ENCODE measurements around the gene IMMP2L.

The IMMP2L gene

DNA sequence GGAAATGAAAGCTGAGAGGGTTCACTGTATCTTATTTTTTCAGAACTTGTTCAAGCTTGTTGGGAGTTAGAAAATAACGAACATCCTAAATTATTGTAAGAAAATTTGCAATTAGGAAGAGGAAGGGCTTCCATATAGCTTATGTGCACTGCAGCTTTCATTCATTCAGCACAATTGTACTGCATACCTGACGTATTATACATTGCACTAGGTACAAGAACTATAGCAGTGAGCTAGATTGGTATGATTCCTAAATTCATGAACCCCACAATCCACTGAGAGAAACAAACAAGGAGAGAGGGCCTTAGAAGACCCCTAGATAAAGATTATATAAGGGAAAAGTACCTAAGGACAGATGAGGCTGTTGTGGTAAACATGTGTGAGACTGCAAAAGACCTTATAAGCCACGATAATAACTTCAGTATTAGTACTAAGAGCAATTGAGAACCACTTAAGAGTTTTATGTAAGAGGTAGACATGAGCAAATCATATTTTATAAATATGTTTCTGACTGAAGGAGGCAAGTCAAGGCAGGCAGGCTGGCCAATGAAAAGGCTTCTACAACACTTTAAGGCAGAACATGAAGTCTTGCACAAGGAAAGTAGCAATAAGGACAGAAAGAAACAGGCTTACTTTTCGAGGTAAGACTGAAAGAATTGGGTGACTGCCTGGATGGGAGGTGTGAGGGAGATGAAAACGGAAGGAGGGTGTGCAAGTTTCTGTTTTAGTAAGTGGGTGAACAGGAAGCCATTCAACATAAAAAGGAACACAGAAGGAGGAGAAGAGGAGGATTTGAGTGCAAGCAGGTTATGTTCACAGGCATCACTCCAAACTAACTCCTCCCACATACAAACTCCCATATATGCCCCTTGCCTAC is 549.3 kb downstream of the IMMP2L start:
- Histone ChIP-seq H3K9me3 (ENCODE audit: control insufficient read depth, insufficient read depth, low read depth, low read length) (no peaks in the 10 kb centered on the region), H3K27ac (ENCODE audit: low read depth, low read length) (no peak overlapping the region), H3K4me3 (ENCODE audit: low read depth, low read length) (no peak overlapping the region), H3K4me1 (ENCODE audit: control insufficient read depth, insufficient read depth, low read length) (no peaks in the 10 kb centered on the region), H3K27me3 (ENCODE audit: control insufficient read depth, insufficient read depth, low read length) (no peaks in the 10 kb centered on the region), H3K36me3 (ENCODE audit: control insufficient read depth, insufficient read depth, low read length) (no peaks in the 10 kb centered on the region), H3K9ac (ENCODE audit: low read length) (no peak overlapping the region)

DNA sequence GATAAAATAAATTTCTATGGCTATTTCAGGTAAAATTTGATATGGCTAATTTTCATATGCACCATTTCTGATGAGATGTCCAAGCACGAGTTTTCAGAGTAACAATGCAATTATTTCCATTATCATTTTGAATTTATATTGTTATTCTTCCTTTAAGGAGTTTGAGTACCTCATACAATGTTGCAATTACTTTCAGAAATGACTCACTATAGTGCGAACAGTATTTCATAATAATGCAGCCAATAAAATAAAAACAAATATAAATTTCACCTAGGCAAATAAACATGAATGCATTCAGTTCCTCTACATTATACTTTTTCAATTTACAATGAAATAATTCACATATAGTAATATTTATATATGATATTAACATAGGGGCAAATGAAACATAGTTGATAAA is 550.1 kb downstream of the IMMP2L start:
- no peaks in the 10 kb centered on the region for H3K36me3 ChIP-seq (ENCODE audit: control insufficient read depth, insufficient read depth, low read length)
- no peak overlapping the region for H3K9ac ChIP-seq (ENCODE audit: low read length)
- no peaks in the 10 kb centered on the region for H3K4me1 ChIP-seq (ENCODE audit: control insufficient read depth, insufficient read depth, low read length)
- H3K9me3 ChIP-seq (ENCODE audit: control insufficient read depth, insufficient read depth, low read depth, low read length) = no peaks in the 10 kb centered on the region
- H3K27me3 ChIP-seq (ENCODE audit: control insufficient read depth, insufficient read depth, low read length) = no peaks in the 10 kb centered on the region
- H3K27ac ChIP-seq (ENCODE audit: low read depth, low read length) = no peak overlapping the region
- no peak overlapping the region for H3K4me3 ChIP-seq (ENCODE audit: low read depth, low read length)

DNA sequence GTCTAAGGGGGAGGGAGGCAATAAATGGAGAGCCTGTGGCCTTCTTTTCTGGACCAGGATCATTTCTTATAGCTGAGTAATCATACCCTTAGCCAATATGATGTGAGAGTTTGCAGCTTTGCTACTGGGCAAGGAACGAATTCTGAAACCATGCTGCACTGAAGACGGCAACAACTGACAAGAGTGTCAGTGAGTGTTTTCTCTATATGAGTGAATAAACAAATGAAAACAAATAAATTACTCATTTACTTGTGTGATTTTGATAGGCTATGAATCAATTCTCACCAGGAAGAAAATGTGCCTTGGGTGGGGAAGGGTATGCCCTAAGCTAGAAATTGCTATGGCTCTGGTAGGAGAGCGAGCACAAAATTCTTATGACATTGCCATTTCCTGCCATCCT is 550.8 kb downstream of the IMMP2L start:
- no peaks in the 10 kb centered on the region for H3K4me1 ChIP-seq (ENCODE audit: control insufficient read depth, insufficient read depth, low read length)
- no peak overlapping the region for H3K9ac ChIP-seq (ENCODE audit: low read length)
- no peak overlapping the region for H3K4me3 ChIP-seq (ENCODE audit: low read depth, low read length)
- H3K27ac ChIP-seq (ENCODE audit: low read depth, low read length) = no peak overlapping the region
- no peaks in the 10 kb centered on the region for H3K9me3 ChIP-seq (ENCODE audit: control insufficient read depth, insufficient read depth, low read depth, low read length)
- H3K36me3 ChIP-seq (ENCODE audit: control insufficient read depth, insufficient read depth, low read length) = no peaks in the 10 kb centered on the region
- H3K27me3 ChIP-seq (ENCODE audit: control insufficient read depth, insufficient read depth, low read length) = no peaks in the 10 kb centered on the region

DNA sequence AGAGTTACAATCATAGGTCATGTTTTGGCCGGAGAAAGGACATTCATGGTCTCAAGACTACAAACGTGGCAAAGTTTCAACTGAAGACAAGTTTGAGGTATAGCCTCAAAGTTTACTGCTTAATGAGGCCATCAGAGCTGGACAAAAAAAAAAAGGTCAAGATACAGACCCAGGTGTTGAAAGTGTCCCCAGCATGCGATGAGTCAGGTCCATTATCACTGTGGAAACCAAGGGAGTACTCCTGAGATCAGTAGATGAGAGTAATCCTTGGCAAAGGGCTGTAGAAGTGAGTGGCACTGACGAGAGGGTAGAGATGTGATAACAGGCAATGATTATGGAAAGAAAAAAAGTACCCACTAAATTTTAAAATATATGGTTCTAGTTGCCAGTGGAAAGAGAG is 551.5 kb downstream of the IMMP2L start:
- no peaks in the 10 kb centered on the region for H3K4me1 ChIP-seq (ENCODE audit: control insufficient read depth, insufficient read depth, low read length)
- H3K9ac ChIP-seq (ENCODE audit: low read length) = no peak overlapping the region
- no peak overlapping the region for H3K27ac ChIP-seq (ENCODE audit: low read depth, low read length)
- H3K36me3 ChIP-seq (ENCODE audit: control insufficient read depth, insufficient read depth, low read length) = no peaks in the 10 kb centered on the region
- H3K9me3 ChIP-seq (ENCODE audit: control insufficient read depth, insufficient read depth, low read depth, low read length) = no peaks in the 10 kb centered on the region
- H3K27me3 ChIP-seq (ENCODE audit: control insufficient read depth, insufficient read depth, low read length) = no peaks in the 10 kb centered on the region
- H3K4me3 ChIP-seq (ENCODE audit: low read depth, low read length) = no peak overlapping the region

DNA sequence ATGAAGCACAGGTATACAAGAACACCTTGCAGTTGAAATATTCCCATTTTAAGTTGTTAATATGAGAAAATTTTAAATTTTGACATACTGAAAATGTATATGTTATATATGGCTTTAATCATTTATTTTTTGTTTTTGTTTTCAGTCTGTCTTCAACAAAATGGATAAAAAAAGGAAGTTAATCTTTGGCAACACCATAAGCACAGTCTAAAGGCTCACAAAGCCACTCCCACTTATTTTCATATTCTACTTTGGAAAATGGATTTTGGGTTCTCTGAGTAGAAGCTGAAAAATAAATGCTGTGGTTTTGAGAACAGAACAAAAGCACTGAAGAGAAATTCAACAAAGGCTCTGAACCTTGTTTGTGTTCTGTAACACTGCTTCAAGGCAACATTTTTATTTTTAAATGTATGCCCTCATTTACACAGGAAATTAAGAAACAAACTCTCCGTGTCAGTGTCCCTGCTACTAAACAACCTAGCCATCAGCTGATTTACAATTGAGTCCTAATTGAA is 552.7 kb downstream of the IMMP2L start:
- H3K27ac ChIP-seq (ENCODE audit: low read depth, low read length) = no peak overlapping the region
- H3K9me3 ChIP-seq (ENCODE audit: control insufficient read depth, insufficient read depth, low read depth, low read length) = no peaks in the 10 kb centered on the region
- H3K9ac ChIP-seq (ENCODE audit: low read length) = no peak overlapping the region

DNA sequence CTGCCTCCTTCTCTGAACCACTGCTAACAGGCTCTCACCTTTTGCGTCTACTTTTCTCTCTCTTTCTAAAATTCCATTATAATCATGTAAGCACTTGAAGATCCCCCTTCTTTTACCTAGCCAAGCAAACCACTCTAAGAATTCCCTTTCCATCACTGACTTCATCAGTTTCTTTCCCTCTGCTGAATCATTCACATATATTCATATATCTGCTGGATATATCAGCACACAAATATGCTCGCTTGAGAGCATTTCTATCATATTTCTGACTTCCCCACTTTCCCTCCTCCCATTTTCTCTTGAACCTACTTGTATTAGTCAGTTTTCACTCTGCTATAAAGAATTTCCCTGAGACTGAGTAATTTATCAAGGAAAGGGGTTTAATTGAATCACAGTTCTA is 555.6 kb downstream of the IMMP2L start:
- no peaks in the 10 kb centered on the region for H3K36me3 ChIP-seq (ENCODE audit: control insufficient read depth, insufficient read depth, low read length)
- no peaks in the 10 kb centered on the region for H3K4me1 ChIP-seq (ENCODE audit: control insufficient read depth, insufficient read depth, low read length)
- H3K27me3 ChIP-seq (ENCODE audit: control insufficient read depth, insufficient read depth, low read length) = no peaks in the 10 kb centered on the region
- H3K9ac ChIP-seq (ENCODE audit: low read length) = no peak overlapping the region
- H3K9me3 ChIP-seq (ENCODE audit: control insufficient read depth, insufficient read depth, low read depth, low read length) = no peaks in the 10 kb centered on the region
- H3K27ac ChIP-seq (ENCODE audit: low read depth, low read length) = no peak overlapping the region
- no peak overlapping the region for H3K4me3 ChIP-seq (ENCODE audit: low read depth, low read length)

More for the DNA sequence above, 552.7 kb downstream of the IMMP2L start:
- H3K4me3 ChIP-seq (ENCODE audit: low read depth, low read length) = no peak overlapping the region
- H3K4me1 ChIP-seq (ENCODE audit: control insufficient read depth, insufficient read depth, low read length) = no peaks in the 10 kb centered on the region
- H3K36me3 ChIP-seq (ENCODE audit: control insufficient read depth, insufficient read depth, low read length) = no peaks in the 10 kb centered on the region
- H3K27me3 ChIP-seq (ENCODE audit: control insufficient read depth, insufficient read depth, low read length) = no peaks in the 10 kb centered on the region

DNA sequence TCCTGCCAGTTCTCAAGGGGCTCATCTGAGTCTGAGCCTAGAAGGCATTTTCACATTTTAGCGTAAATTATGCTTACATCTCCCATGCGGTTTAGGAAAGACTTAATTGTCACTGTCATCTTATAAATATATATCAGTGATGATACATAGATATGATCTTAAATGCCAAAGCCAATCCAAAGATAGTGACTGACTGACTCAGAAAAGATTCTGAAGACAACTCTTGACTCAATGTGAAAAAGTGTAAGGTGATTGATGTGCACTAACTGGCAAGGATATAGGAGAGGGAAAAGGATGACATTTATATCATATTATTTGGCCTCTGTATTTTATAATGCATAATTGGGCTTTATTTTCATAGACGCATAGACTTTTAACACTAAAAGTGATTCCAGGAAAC is 556.3 kb downstream of the IMMP2L start:
- no peak overlapping the region for H3K27ac ChIP-seq (ENCODE audit: low read depth, low read length)
- no peaks in the 10 kb centered on the region for H3K36me3 ChIP-seq (ENCODE audit: control insufficient read depth, insufficient read depth, low read length)
- H3K9me3 ChIP-seq (ENCODE audit: control insufficient read depth, insufficient read depth, low read depth, low read length) = no peaks in the 10 kb centered on the region
- H3K9ac ChIP-seq (ENCODE audit: low read length) = no peak overlapping the region
- no peaks in the 10 kb centered on the region for H3K27me3 ChIP-seq (ENCODE audit: control insufficient read depth, insufficient read depth, low read length)
- no peaks in the 10 kb centered on the region for H3K4me1 ChIP-seq (ENCODE audit: control insufficient read depth, insufficient read depth, low read length)
- H3K4me3 ChIP-seq (ENCODE audit: low read depth, low read length) = no peak overlapping the region

DNA sequence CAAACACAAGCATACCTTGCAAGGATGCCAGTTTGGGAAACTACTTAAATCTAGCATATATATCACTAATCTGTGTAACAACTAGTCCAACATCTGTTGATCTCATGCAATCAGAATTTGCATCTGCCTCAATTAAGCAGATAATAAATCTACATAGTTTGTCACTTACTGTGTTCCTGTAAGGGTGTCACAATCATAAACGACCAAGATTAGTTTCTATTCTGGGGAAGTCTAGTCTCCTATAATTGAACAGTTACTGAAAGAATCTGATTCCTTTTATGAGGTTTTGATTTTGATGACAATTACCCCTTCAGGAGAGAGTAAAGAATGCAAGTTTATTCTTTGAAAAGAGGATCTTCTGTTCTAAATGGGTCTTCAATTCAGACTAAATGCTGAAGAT is 556.8 kb downstream of the IMMP2L start:
- Histone ChIP-seq H3K4me3 (ENCODE audit: low read depth, low read length) (no peak overlapping the region), H3K36me3 (ENCODE audit: control insufficient read depth, insufficient read depth, low read length) (no peaks in the 10 kb centered on the region), H3K9ac (ENCODE audit: low read length) (no peak overlapping the region), H3K27me3 (ENCODE audit: control insufficient read depth, insufficient read depth, low read length) (no peaks in the 10 kb centered on the region), H3K4me1 (ENCODE audit: control insufficient read depth, insufficient read depth, low read length) (no peaks in the 10 kb centered on the region), H3K9me3 (ENCODE audit: control insufficient read depth, insufficient read depth, low read depth, low read length) (no peaks in the 10 kb centered on the region), H3K27ac (ENCODE audit: low read depth, low read length) (no peak overlapping the region)

DNA sequence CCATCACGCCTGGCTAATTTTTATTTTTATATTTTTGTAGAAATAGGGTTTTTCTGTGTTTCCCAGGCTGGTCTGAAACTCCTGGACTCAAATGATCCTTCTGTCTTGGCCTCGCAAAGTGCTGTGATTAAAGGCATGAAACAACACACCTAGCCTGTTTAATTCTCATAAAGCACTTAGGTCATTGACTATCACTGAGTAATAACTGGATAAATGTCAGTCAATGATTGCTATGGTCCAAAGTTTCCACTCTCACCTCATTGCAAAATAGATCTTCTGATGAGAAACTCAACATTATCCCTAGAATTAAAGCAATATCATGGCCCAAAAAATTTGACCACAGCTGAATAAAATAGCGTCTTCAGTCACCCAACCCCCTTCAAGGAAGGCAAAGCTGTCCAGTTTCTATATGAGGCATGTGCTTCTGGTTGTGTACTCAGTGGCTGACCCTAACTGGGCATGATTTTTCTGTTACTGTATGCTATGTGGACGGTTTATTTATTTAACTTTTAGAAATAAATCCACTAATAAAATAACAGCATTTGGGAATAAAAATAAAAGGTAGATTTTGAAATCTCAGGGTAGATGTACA is 557.9 kb downstream of the IMMP2L start:
- H3K4me3 ChIP-seq (ENCODE audit: low read depth, low read length) = no peak overlapping the region
- no peaks in the 10 kb centered on the region for H3K4me1 ChIP-seq (ENCODE audit: control insufficient read depth, insufficient read depth, low read length)
- no peaks in the 10 kb centered on the region for H3K27me3 ChIP-seq (ENCODE audit: control insufficient read depth, insufficient read depth, low read length)
- no peaks in the 10 kb centered on the region for H3K36me3 ChIP-seq (ENCODE audit: control insufficient read depth, insufficient read depth, low read length)
- no peaks in the 10 kb centered on the region for H3K9me3 ChIP-seq (ENCODE audit: control insufficient read depth, insufficient read depth, low read depth, low read length)
- H3K9ac ChIP-seq (ENCODE audit: low read length) = no peak overlapping the region
- H3K27ac ChIP-seq (ENCODE audit: low read depth, low read length) = no peak overlapping the region

DNA sequence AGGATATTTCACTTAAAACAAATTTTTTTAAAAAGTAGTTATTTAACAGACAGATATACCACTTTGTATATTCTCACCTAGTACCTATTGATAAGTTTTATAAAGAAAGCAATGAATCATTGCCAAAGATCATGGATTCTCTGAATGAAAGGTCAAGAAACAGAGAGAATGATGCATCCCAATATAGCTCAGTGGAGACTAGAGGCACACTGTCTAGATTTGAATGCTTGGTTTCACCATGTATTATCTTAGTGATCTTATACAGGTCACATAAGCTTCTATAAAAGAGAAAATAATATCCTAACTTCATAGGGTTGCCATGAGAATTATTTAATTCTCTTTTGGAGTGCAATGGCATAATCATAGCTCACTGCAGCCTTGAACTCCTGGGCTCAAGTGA is 558.4 kb downstream of the IMMP2L start:
- no peaks in the 10 kb centered on the region for H3K36me3 ChIP-seq (ENCODE audit: control insufficient read depth, insufficient read depth, low read length)
- no peaks in the 10 kb centered on the region for H3K9me3 ChIP-seq (ENCODE audit: control insufficient read depth, insufficient read depth, low read depth, low read length)
- no peak overlapping the region for H3K27ac ChIP-seq (ENCODE audit: low read depth, low read length)
- H3K27me3 ChIP-seq (ENCODE audit: control insufficient read depth, insufficient read depth, low read length) = no peaks in the 10 kb centered on the region
- no peak overlapping the region for H3K9ac ChIP-seq (ENCODE audit: low read length)
- H3K4me3 ChIP-seq (ENCODE audit: low read depth, low read length) = no peak overlapping the region
- H3K4me1 ChIP-seq (ENCODE audit: control insufficient read depth, insufficient read depth, low read length) = no peaks in the 10 kb centered on the region

Data from HUES6 (cell line).